Stomach (tissue), 4 donors: ENCODE data around the gene SCARB1.

Experiments used
- POLR2A ChIP-seq, 4 donors: fragments of 450-650 bp; IDR thresholded peaks; one replicate each; pipeline ENCODE4 v1.6.1; 2016; ENCODE audit warnings: antibody characterized with exemption in 4 of 4, control low read depth in 2 of 4, mild to moderate bottlenecking in 1 of 4, moderate library complexity in 1 of 4
- TF ChIP-seq, protein P1 (sequence below), 7 experiments: fragments of 450-650 bp in 4 of 7; fragments of 200-600 bp in 3 of 7; sonication (generic) in 3 of 7; IDR thresholded peaks; one replicate each; pipeline ENCODE4 v1.5.1; 2016 to 2019; ENCODE audit warnings: antibody characterized with exemption in 7 of 7, control low read depth in 2 of 7, mild to moderate bottlenecking in 1 of 7

DNA sequence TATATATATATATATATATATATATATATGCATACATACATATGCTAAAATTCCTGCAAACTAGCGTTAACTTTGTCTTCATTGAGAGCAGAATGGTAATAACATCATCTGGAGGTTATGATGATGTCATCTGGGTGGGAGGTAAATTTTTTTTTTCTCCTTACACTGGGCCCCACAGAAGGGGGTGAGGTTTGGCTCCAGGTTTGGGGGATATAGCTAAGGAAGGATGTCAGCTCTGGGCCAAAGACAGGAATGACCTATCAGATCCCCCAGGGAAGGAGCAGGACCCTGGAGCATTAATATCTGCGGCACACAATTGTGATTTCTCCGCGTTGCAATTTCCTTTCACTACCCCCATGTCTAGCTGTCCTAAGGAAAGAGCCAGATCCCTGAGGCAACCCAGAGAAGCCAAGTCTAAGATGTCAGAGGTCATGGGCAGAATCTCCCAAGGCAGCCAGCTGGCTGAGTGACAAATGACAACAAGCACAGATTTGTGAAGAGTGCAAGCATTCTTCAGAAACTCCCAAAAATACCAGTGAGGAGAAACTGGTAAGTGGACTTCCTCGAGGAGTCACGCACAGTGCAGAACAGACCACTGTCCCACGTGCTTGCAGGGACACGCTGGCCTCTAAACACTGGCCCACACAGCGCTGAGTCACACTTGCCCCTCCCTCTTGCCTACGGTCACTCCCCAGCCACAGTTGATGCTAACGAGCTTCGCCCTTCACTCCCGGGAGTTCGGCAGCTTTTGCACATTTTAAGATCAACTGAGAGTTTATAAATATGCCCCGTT is 40.8 kb upstream of the SCARB1 start:
- TF ChIP-seq, protein P1, sequence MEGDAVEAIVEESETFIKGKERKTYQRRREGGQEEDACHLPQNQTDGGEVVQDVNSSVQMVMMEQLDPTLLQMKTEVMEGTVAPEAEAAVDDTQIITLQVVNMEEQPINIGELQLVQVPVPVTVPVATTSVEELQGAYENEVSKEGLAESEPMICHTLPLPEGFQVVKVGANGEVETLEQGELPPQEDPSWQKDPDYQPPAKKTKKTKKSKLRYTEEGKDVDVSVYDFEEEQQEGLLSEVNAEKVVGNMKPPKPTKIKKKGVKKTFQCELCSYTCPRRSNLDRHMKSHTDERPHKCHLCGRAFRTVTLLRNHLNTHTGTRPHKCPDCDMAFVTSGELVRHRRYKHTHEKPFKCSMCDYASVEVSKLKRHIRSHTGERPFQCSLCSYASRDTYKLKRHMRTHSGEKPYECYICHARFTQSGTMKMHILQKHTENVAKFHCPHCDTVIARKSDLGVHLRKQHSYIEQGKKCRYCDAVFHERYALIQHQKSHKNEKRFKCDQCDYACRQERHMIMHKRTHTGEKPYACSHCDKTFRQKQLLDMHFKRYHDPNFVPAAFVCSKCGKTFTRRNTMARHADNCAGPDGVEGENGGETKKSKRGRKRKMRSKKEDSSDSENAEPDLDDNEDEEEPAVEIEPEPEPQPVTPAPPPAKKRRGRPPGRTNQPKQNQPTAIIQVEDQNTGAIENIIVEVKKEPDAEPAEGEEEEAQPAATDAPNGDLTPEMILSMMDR (IDR thresholded peaks at IDR 0.05): no peak
- TF ChIP-seq POLR2A (IDR thresholded peaks at IDR 0.05): no peak
